HPDE6-E6E7 (cell line): ENCODE results near the gene CIDEC.
"Not testable (repeated sequence)": the region's sequence is repeated elsewhere in the genome, so short reads cannot be mapped to it uniquely, and the experiment has no call there.

Experiments
- DNase-seq: peaks from one replicate; pipeline ENCODE4 v3.0.0; 2011; ENCODE audit warnings: missing footprints; ENCODE audit errors: extremely low spot score

Gene CIDEC

DNA sequence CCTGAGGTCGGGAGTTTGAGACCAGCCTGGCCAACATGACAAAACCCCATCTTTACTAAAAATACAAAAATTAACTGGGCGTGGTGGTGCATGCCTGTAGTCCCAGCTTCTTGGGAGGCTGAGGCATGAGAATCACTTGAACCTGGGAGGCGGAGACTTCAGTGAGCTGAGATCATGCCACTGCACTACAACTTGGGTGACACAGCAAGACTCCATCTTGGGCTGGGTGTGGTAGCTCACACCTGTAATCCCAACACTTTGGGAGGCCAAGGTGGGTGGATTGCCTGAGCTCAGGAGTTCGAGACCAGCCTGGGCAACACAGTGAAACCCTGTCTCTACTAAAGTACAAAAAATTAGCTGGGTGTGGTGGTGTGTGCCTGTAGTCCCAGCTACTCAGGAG is 3.8 kb downstream of the CIDEC start:
- DNase-seq, result not testable (repeated sequence)

DNA sequence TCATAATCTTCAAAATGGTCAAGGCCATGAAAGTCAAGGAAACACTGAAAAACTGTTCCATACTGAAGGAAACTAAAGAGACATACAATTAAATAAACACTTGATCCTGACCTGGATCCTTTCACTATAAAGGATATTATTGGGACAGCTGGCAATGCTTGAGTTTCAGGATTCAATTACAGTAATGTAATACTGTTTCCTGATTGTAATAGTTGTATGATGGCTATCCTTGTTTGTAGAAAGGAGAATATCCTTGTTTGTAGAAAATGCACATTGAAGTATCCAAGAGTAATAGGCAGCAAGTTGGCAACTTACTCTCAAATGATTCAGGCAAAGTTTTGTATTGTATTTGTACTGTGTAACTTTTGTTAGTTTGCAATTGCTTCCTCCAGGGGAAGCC is 4.6 kb downstream of the CIDEC start:
- DNase-seq, result no peak

DNA sequence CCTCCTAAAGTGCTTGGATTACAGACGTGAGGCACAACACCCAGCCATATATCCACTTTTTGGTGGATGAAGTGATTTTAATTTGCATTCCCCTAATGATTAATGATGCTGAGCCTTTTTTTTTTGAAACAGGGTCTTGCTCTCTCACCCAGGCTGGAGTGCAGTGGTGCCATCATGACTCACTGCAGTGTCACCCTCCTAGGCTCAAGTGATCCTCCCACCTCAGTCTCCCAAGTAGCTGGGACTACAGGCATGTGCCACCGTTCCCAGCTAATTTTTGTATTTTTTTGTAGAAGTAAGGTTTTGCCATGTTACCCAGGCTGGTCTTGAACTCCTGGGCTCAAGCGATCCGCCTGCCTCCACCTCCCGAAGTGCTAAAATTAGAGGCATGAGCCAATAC is 8.0 kb downstream of the CIDEC start:
- DNase-seq, result not testable (repeated sequence)

DNA sequence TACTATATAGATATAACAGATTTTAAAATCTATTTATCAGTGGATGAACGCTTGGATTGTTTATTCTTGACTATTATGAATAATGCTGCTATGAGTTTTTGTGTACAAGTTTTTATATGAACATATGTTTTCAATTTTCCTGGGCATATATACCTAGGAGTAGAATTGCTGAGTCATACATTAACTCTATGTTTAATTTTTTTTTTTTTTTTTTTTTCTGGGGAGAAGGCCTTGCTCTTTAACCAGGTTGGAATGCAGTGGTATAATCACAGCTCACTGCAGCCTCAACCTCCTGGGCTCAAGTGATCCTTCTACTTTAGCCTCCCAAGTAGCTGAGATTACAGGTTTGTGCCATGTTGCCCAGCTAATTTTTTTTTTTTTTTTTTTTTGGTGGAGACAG is 9.1 kb downstream of the CIDEC start:
- no peak for DNase-seq

- DNase-seq, result no peak
These were observed 10.1 kb downstream of the CIDEC start for GRCh38 chr3:9869955-9870354.

- no peak for DNase-seq
These were observed 12.9 kb downstream of the CIDEC start for GRCh38 chr3:9867106-9867505.

GRCh38 chr3:9866639-9867038 is 13.4 kb downstream of the CIDEC start:
- DNase-seq, result no peak

DNA sequence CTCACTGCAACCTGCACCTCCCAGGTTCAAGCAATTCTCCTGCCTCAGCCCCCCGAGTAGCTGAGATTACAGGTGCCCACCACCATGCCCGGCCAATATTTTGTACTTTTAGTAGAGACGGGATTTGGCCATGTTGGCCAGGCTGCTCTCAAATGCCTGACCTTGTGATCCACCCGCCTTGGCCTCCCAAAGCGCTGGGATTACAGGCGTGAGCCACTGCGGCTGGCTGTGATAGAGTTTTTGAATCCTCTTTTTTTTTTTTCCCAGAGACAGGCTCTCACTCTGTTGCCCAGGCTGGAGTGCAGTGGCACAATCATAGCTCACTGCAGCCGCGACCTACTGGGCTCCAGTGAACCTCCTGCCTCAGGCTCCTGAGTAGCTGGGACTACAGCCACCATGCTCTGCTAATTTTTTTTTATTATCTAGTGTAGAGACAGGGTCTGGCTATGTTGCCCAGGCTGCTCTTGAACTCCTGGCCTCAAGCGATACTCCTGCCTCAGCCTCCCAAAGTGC is 14.9 kb downstream of the CIDEC start:
- not testable (repeated sequence) for DNase-seq

- DNase-seq, result no peak
These were observed 15.7 kb downstream of the CIDEC start for GRCh38 chr3:9864200-9864927.

GRCh38 chr3:9863058-9863772 is 16.8 kb downstream of the CIDEC start:
- no peak for DNase-seq

DNA sequence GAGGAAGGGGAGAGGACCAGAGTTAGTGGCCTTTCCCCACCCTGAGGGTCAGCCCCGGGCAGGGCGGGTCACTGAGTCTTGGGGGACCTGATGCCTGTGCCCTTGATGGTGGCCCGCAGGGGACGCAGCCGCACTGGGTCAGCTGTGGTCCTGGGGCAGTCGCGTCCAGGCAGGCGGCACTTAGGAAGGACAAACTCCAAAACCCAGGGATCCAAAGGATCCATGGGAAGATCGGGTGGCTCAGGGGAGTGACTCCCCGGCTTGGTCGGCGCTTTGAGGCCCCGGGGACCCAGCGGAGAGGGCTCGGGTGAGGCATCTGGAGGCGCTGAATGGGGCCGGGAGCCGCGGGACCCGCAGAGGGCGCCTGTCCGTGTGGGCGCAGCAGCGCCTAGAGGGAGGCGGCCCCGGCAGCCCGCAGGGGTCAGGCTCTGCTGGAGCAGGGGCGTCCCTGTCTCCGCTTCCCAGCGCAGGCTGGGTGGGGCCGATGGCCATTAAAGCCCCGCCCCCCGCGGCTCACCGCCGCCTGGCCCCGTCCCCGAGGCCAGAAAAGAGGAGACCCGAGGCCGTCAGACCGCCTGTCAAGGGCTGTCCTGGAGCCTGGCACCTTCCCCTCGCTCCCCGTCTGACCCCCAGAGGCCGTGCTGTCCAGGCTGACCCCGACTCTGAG is 17.5 kb downstream of the CIDEC start:
- DNase-seq, result no peak

GRCh38 chr3:9861626-9862130 is 18.4 kb downstream of the CIDEC start:
- no peak for DNase-seq

GRCh38 chr3:9861201-9861600 is 18.9 kb downstream of the CIDEC start:
- no peak for DNase-seq

DNA sequence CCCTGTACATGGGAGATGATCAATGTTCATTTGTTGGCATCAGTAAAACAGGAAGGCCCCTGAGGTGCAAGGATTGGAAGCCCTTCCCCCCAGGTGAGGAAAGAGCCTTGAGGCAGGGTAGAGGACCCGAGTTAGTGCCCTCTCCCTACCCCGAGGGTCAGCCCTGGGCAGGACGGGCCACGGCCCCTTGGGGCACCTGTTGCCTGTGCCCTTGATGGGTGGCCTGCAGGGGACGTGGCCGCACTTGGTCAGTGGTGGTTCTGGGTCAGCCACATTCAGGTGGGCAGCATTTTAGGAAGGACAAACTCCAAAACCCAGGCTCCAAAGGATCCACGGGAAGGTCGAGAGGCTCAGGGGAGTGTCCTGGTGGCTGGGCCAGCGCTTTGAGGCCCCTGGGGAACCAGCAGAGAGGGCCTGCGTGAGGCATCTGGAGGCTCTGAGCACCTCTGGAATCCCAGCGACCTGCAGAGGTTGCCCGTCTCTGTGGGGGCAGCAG is 20.5 kb downstream of the CIDEC start:
- no peak for DNase-seq

- no peak for DNase-seq
These were observed 24.5 kb downstream of the CIDEC start for GRCh38 chr3:9855594-9855993.

GRCh38 chr3:9854291-9854940 is 25.6 kb downstream of the CIDEC start:
- DNase-seq, result not testable (repeated sequence)

DNA sequence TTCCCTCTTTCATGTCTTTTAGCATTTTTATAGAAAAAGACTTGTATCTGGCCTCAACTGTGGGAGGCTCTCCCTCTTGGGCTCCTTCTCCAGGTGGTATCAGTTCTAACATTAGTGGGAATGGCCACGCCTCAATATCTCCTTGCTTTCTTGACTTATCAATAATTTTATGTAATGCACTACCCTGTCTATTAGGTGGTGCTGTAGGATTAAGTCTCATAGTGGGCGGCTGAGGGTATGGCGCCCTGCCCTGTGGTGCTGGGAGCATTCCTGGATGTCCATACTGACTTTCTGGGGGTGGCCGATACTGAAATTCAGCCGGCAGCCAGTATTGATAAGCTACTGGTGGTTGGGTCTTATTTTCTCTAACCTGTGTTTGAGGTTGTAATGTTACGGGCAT is 27.5 kb downstream of the CIDEC start:
- DNase-seq, result no peak

- not testable (repeated sequence) for DNase-seq
These were observed 28.1 kb downstream of the CIDEC start for GRCh38 chr3:9851926-9852325.

DNA sequence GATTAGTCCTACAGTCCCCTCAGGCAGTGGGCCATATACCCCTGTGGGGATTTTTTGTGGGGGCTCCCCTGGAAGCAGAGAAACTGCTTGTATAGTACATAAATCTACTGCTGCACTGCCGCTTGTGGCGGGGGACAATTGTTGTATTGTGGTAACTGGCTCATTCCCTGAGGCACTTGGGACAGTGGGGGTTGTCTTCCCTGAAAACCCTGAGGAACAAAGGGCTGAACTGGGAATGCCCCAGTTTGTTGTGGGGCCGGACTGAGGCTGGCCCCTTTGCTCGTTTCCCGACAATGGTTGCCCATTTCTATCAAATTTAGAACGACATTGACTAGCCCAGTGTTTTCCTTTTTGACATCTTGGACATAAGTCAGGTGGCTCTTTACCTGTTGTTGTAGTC is 28.7 kb downstream of the CIDEC start:
- DNase-seq, result not testable (repeated sequence)

DNA sequence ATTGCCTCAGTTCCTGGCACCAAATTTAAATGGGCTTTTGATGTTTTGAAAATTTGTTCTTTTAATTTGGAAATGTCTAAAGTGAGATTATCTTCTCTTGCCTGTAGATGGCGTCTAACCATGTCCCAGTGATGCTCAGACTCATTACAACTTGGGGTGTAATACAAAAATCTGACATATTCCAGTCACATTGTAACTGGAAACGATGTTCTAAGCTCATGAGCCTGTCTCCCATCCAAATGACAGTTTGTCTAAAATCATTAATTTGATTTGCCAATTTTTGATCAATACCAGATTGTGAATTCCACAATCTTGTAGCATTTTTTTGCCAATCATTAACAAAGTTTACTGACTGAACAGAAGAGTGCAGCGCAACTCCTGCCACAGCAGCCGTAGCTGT is 31.2 kb downstream of the CIDEC start:
- not testable (repeated sequence) for DNase-seq

- not testable (repeated sequence) for DNase-seq
These were observed 32.2 kb downstream of the CIDEC start for GRCh38 chr3:9847870-9848269.
